IMR-90 (cell line): Measurements from ENCODE around the gene RNF141. TPM values are rescaled to one million over a fixed set of nuclear protein-coding genes. Genes with fewer than 3 reads are reported as not detected.

Experiments used
- ATAC-seq: fragments of 200-7000 bp; cut with Tn5 transposase; 2 replicates; pipeline ENCODE4 v1.9.1; 2020; ENCODE audit warnings: low read depth, mild to moderate bottlenecking, moderate library complexity
- BruUV-seq: library from RNA; stranded (reverse); fragments of 400-500 nt; replicated peaks from 2 replicates; lab custom pipeline; 2021; lab: Mats Ljungman, UMichigan
- CTCF ChIA-PET: fragments of 300-600 bp; formaldehyde crosslinking; extraction: SDS; loops from one replicate; lab custom pipeline; 2021; ENCODE audit warnings: antibody characterized with exemption; lab: Yijun Ruan, JAX
- POLR2A ChIA-PET: fragments of 300-600 bp; sonication (Branson Sonifier 250); formaldehyde crosslinking; loops from one replicate; lab custom pipeline; 2022; ENCODE audit warnings: antibody characterized with exemption; ENCODE audit not compliant: unreplicated experiment; lab: Charles Lee
- DNase-seq: peaks from one replicate; pipeline ENCODE4 v3.0.0; 2013
- H2AFZ ChIP-seq: replicated peaks from 2 replicates; pipeline ENCODE3; 2013; ENCODE audit warnings: low read length, mild to moderate bottlenecking; ENCODE audit not compliant: poor library complexity
- H2AK5ac ChIP-seq: 2 replicates; pipeline ENCODE4 v1.6.1; 2013; ENCODE audit warnings: low read depth, low read length, inconsistent platforms
- H2AK9ac ChIP-seq: replicated peaks from 2 replicates; pipeline ENCODE3; 2013; ENCODE audit warnings: mild to moderate bottlenecking, low read depth, low read length, moderate library complexity; ENCODE audit not compliant: poor library complexity
- H2BK120ac ChIP-seq: 2 replicates; pipeline ENCODE4 v1.6.1; 2013; ENCODE audit warnings: low read depth, low read length, inconsistent platforms
- H2BK15ac ChIP-seq: 3 replicates; pipeline ENCODE4 v1.6.1; 2013; ENCODE audit warnings: low read depth, low read length, inconsistent platforms
- H2BK20ac ChIP-seq: 2 replicates; pipeline ENCODE4 v1.6.1; 2013; ENCODE audit warnings: low read depth, mild to moderate bottlenecking, inconsistent platforms, low read length, moderate library complexity
- H2BK5ac ChIP-seq: 2 replicates; pipeline ENCODE4 v1.6.1; 2013; ENCODE audit warnings: mild to moderate bottlenecking, low read depth, low read length, inconsistent platforms; ENCODE audit not compliant: poor library complexity, severe bottlenecking
- H3K14ac ChIP-seq: replicated peaks from 2 replicates; pipeline ENCODE4 v1.6.1; 2013; ENCODE audit warnings: low read depth, low read length, inconsistent platforms
- H3K18ac ChIP-seq: 2 replicates; pipeline ENCODE4 v1.6.1; 2013; ENCODE audit warnings: low read depth, low read length, control low read depth
- H3K23ac ChIP-seq: 2 replicates; pipeline ENCODE4 v1.6.1; 2013; ENCODE audit warnings: low read depth, low read length, inconsistent platforms
- H3K27ac ChIP-seq: 2 replicates; pipeline ENCODE4 v1.5.1; 2013; ENCODE audit warnings: mild to moderate bottlenecking, control low read depth, low read length; ENCODE audit not compliant: insufficient read depth
- H3K27me3 ChIP-seq: 2 replicates; pipeline ENCODE4 v1.6.1; 2013; ENCODE audit warnings: low read length; ENCODE audit not compliant: control insufficient read depth, insufficient read depth
- H3K36me3 ChIP-seq: 2 replicates; pipeline ENCODE4 v1.6.1; 2013; ENCODE audit warnings: low read length, mixed read lengths; ENCODE audit not compliant: control insufficient read depth, insufficient read depth
- H3K4ac ChIP-seq: 2 replicates; pipeline ENCODE4 v1.6.1; 2013; ENCODE audit warnings: low read depth, low read length, inconsistent platforms
- H3K4me1 ChIP-seq: 2 replicates; pipeline ENCODE4 v1.6.1; 2013; ENCODE audit warnings: low read length, mixed read lengths; ENCODE audit not compliant: control insufficient read depth, insufficient read depth
- H3K4me2 ChIP-seq: 2 replicates; pipeline ENCODE4 v1.6.1; 2013; ENCODE audit warnings: low read depth, mild to moderate bottlenecking, control low read depth, low read length, moderate library complexity
- H3K4me3 ChIP-seq: 2 replicates; pipeline ENCODE4 v1.5.1; 2013; ENCODE audit warnings: low read depth, mild to moderate bottlenecking, control low read depth, low read length, moderate library complexity; ENCODE audit not compliant: insufficient read depth
- H3K56ac ChIP-seq: 2 replicates; pipeline ENCODE4 v1.6.1; 2013; ENCODE audit warnings: low read length, inconsistent platforms; ENCODE audit not compliant: insufficient read depth; ENCODE audit errors: extremely low read depth
- H3K79me1 ChIP-seq, 2 experiments: 2 replicates each; pipeline ENCODE4 v1.6.1; 2013; ENCODE audit warnings: low read length in 2 of 2, inconsistent platforms in 1 of 2, low read depth in 1 of 2
- H3K9ac ChIP-seq: 2 replicates; pipeline ENCODE4 v1.6.1; 2013; ENCODE audit warnings: low read depth, low read length, control low read depth
- H3K9me1 ChIP-seq: 2 replicates; pipeline ENCODE4 v1.6.1; 2013; ENCODE audit warnings: low read length, inconsistent platforms; ENCODE audit not compliant: insufficient read depth
- H3K9me3 ChIP-seq: 2 replicates; pipeline ENCODE4 v1.6.1; 2013; ENCODE audit warnings: low read length; ENCODE audit not compliant: control insufficient read depth, insufficient read depth
- H4K20me1 ChIP-seq: 2 replicates; pipeline ENCODE4 v1.6.1; 2013; ENCODE audit warnings: low read length, inconsistent platforms; ENCODE audit not compliant: insufficient read depth
- H4K5ac ChIP-seq: 2 replicates; pipeline ENCODE4 v1.6.1; 2013; ENCODE audit warnings: mild to moderate bottlenecking, low read depth, low read length, control low read depth
- H4K8ac ChIP-seq, 2 experiments: 2 replicates each; pipeline ENCODE4 v1.6.1; 2013; ENCODE audit warnings: low read depth in 2 of 2, low read length in 2 of 2, control low read depth in 1 of 2, inconsistent platforms in 1 of 2
- H4K91ac ChIP-seq: 2 replicates; pipeline ENCODE4 v1.6.1; 2013; ENCODE audit warnings: low read depth, low read length, inconsistent platforms; ENCODE audit not compliant: insufficient read depth
- BHLHE40 ChIP-seq: fragments of 150-350 bp; IDR thresholded peaks from 2 replicates; pipeline ENCODE4 v1.6.1; 2016; ENCODE audit warnings: mild to moderate bottlenecking, low read depth, low read length
- CEBPB ChIP-seq: IDR thresholded peaks from 2 replicates; pipeline ENCODE4 v1.6.1; 2012; ENCODE audit warnings: low read depth, low read length, improper control_type of control experiment
- CHD1 ChIP-seq: IDR thresholded peaks from 2 replicates; pipeline ENCODE4 v1.6.1; 2012; ENCODE audit warnings: low read depth, low read length, improper control_type of control experiment
- FOS ChIP-seq: fragments of 150-350 bp; IDR thresholded peaks from 2 replicates; pipeline ENCODE4 v1.6.1; 2016; ENCODE audit warnings: low read depth, low read length
- MAFK ChIP-seq: IDR thresholded peaks from 2 replicates; pipeline ENCODE4 v1.6.1; 2012; ENCODE audit warnings: low read depth, low read length, improper control_type of control experiment
- MXI1 ChIP-seq: IDR thresholded peaks from 2 replicates; pipeline ENCODE4 v1.6.1; 2012; ENCODE audit warnings: low read depth, mild to moderate bottlenecking, low read length, moderate library complexity, borderline replicate concordance
- NFE2L2 ChIP-seq: fragments of 150-350 bp; IDR thresholded peaks from 2 replicates; pipeline ENCODE4 v1.6.1; 2016; ENCODE audit warnings: low read depth, mild to moderate bottlenecking, low read length
- POLR2A ChIP-seq: IDR thresholded peaks from 2 replicates; pipeline ENCODE4 v1.6.1; 2012; ENCODE audit warnings: mild to moderate bottlenecking, low read depth, low read length
- RAD21 ChIP-seq: IDR thresholded peaks from 2 replicates; pipeline ENCODE4 v1.6.1; 2012; ENCODE audit warnings: low read length, improper control_type of control experiment
- RCOR1 ChIP-seq: IDR thresholded peaks from 2 replicates; pipeline ENCODE4 v1.6.1; 2012; ENCODE audit warnings: mild to moderate bottlenecking, low read length, improper control_type of control experiment; ENCODE audit not compliant: insufficient replicate concordance
- SMC3 ChIP-seq: fragments of 150-350 bp; IDR thresholded peaks from 2 replicates; pipeline ENCODE4 v1.6.1; 2016; ENCODE audit warnings: low read depth, mild to moderate bottlenecking, antibody characterized with exemption, low read length, moderate library complexity
- WGBS, 2 experiments: methylation state at CpG; one replicate each; pipeline versions ENCODE4 v1.1.5 to v1.1.7; 2013; ENCODE audit warnings: missing lambda C conversion rate in 2 of 2; ENCODE audit not compliant: insufficient read length in 1 of 2; ENCODE audit errors: extremely low coverage in 2 of 2; 5-methylcytosine and 5-hydroxymethylcytosine counted together
- dilution Hi-C: fragments of 300-500 bp; cut with HindIII; formaldehyde crosslinking; loops from one replicate; pipeline ENCODE4 v1.14.3; 2018; ENCODE audit warnings: low sequenced_read_pairs; ENCODE audit not compliant: unreplicated experiment
- in situ Hi-C: fragments of 300-500 bp; cut with MboI; formaldehyde crosslinking; loops from 3 replicates; pipeline ENCODE4 v1.14.3; 2019; ENCODE audit warnings: low sequenced_read_pairs, inconsistent platforms, mixed read lengths
- intact Hi-C: fragments of 100-400 bp; cut with micrococcal nuclease; formaldehyde crosslinking; loops from 2 replicates; pipeline ENCODE4 v1.10.0; 2022
- polyA plus RNA-seq, 3 experiments: library from polyadenylated mRNA; depleted of rRNA; stranded (reverse); fragments of >200 nt; gene quantifications; 2 replicates each; pipeline ENCODE4 v1.2.3, GENCODE V29; 2012; ENCODE audit warnings: low replicate concordance in 1 of 3
- total RNA-seq: library from RNA; depleted of rRNA; stranded (reverse); fragments of >200 nt; gene quantifications from 2 replicates; pipeline ENCODE4 v1.2.3, GENCODE V29; 2012
- TF ChIP-seq, protein P1 (sequence below): conservative IDR thresholded peaks from 2 replicates; pipeline ENCODE4 v1.5.1; 2012; ENCODE audit warnings: mild to moderate bottlenecking, low read depth, low read length, improper control_type of control experiment
- TF ChIP-seq, protein P2 (sequence below): fragments of 150-350 bp; IDR thresholded peaks from 2 replicates; pipeline ENCODE4 v1.6.1; 2016; ENCODE audit warnings: low read depth, mild to moderate bottlenecking, low read length, moderate library complexity, borderline replicate concordance
- TF ChIP-seq, protein P3 (sequence below): fragments of 150-350 bp; IDR thresholded peaks from 2 replicates; pipeline ENCODE4 v1.6.1; 2017; ENCODE audit warnings: mild to moderate bottlenecking, antibody characterized with exemption, low read length, low read depth

The RNF141 gene
- total and polyA plus RNA-seq, 2 of the 4 experiments (the other 2 are of a cell fraction): 13.8 to 18.6 TPM

DNA sequence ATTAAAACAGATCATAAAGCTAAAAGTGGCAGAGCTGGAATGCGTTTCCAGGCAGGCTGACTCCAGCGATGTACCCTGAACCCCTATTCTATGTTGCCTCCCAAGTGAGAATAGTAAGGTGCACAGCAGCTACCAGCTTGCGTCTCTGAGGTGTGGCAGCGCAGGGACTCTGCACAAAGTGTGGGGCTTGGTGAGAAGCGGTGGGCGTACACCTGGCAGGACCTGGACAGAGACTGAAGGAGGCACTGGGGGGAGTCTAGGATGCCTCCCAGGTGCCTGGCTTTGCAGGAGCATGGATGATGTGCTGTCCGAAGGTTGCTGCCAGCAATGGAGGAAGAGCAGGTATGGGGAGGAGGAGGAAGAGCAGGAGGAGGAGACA, 43.0 kb downstream of the RNF141 start:
- Histone ChIP-seq H3K9me3 (no peaks in the 10 kb centered on the region), H3K14ac (no peak overlapping the region), H2AFZ (peak overlapping the region; percentile 3), H3K23ac (no peak overlapping the region), H3K36me3 (peaks cover 76% of the 10 kb centered on the region), H3K4me2 (no peak overlapping the region), H2BK15ac (no peak overlapping the region), H2AK9ac (no peak overlapping the region), H4K20me1 (no peaks in the 10 kb centered on the region), H4K5ac (no peak overlapping the region), H3K79me1 (peaks cover 5 to 21% of the 10 kb centered on the region in 2 experiments; a peak in 3 of 4 replicates), H3K18ac (no peak overlapping the region), H3K9ac (no peak overlapping the region), H2BK120ac (no peak overlapping the region), H4K8ac (no peak overlapping the region), H3K4ac (no peak overlapping the region), H2BK20ac (no peak overlapping the region), H3K27ac (no peak overlapping the region), H2AK5ac (no peak overlapping the region), H3K9me1 (peaks cover 28% of the 10 kb centered on the region), H2BK5ac (no peak overlapping the region), H3K4me1 (no peaks in the 10 kb centered on the region), H4K91ac (no peak overlapping the region), H3K4me3 (no peak overlapping the region), H3K27me3 (no peaks in the 10 kb centered on the region), H3K56ac (no peak overlapping the region)
- no peak for TF ChIP-seq MXI1
- TF ChIP-seq, protein P1, sequence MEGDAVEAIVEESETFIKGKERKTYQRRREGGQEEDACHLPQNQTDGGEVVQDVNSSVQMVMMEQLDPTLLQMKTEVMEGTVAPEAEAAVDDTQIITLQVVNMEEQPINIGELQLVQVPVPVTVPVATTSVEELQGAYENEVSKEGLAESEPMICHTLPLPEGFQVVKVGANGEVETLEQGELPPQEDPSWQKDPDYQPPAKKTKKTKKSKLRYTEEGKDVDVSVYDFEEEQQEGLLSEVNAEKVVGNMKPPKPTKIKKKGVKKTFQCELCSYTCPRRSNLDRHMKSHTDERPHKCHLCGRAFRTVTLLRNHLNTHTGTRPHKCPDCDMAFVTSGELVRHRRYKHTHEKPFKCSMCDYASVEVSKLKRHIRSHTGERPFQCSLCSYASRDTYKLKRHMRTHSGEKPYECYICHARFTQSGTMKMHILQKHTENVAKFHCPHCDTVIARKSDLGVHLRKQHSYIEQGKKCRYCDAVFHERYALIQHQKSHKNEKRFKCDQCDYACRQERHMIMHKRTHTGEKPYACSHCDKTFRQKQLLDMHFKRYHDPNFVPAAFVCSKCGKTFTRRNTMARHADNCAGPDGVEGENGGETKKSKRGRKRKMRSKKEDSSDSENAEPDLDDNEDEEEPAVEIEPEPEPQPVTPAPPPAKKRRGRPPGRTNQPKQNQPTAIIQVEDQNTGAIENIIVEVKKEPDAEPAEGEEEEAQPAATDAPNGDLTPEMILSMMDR: no peak
- TF ChIP-seq NFE2L2: no peak
- TF ChIP-seq FOS: no peak
- no peak for TF ChIP-seq BHLHE40
- no peak for TF ChIP-seq RCOR1
- TF ChIP-seq POLR2A: no peak
- TF ChIP-seq, protein P2, sequence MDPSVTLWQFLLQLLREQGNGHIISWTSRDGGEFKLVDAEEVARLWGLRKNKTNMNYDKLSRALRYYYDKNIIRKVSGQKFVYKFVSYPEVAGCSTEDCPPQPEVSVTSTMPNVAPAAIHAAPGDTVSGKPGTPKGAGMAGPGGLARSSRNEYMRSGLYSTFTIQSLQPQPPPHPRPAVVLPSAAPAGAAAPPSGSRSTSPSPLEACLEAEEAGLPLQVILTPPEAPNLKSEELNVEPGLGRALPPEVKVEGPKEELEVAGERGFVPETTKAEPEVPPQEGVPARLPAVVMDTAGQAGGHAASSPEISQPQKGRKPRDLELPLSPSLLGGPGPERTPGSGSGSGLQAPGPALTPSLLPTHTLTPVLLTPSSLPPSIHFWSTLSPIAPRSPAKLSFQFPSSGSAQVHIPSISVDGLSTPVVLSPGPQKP: no peak
- TF ChIP-seq CHD1: no peak
- TF ChIP-seq CEBPB: no peak
- TF ChIP-seq RAD21: no peak
- no peak for TF ChIP-seq SMC3
- TF ChIP-seq, protein P3, sequence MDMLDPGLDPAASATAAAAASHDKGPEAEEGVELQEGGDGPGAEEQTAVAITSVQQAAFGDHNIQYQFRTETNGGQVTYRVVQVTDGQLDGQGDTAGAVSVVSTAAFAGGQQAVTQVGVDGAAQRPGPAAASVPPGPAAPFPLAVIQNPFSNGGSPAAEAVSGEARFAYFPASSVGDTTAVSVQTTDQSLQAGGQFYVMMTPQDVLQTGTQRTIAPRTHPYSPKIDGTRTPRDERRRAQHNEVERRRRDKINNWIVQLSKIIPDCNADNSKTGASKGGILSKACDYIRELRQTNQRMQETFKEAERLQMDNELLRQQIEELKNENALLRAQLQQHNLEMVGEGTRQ: no peak
- TF ChIP-seq MAFK: no peak
- no peak for ATAC-seq
- dilution Hi-C loops (no loop called here), in situ Hi-C loops (no loop called here), intact Hi-C loops (no loop called here)
- no peak for DNase-seq
- POLR2A ChIA-PET: no interaction called here
- CTCF ChIA-PET: no interaction called here
- BruUV-seq: no TSS peak
- 97% methylated on average over 6 of the region's 7 CpGs; no CpG with 5 or more reads in 1 of the 2 experiments for WGBS, 2 experiments
